Heart left ventricle (tissue), 13 donors: ENCODE data around the gene HNRNPC.

Experiments
- POLR2A ChIP-seq, 2 donors: fragments of 450-650 bp; IDR thresholded peaks; one replicate each; pipeline ENCODE4 v1.6.1; 2017; ENCODE audit warnings: antibody characterized with exemption in 2 of 2, mild to moderate bottlenecking in 2 of 2, moderate library complexity in 2 of 2
- TF ChIP-seq, protein P1 (sequence below), 12 donors: fragments of 200-600 bp; sonication (generic) in 4 of 12; IDR thresholded peaks; one replicate each; pipeline versions ENCODE4 v1.5.0 to v1.8.0; 2018 to 2022; ENCODE audit warnings: antibody characterized with exemption in 12 of 12, mild to moderate bottlenecking in 5 of 12
- donor health status: ischemic (EF 13 %, LVEDD 7.1; RV severe dilation, severe dysfunction).
- donor health status: DM: no; HTN: yes; CAD: no.
- donor health status: DM: no; HTN: no; CAD: no.
- donor health status: ischemic (EF 25% LVEDD 6.9; RV normal size, moderate dysfunction).
- donor health status: ischemic (EF 25% LVEDD 5.7; RV mildly dilated, moderate dysfunction).
- donor health status: ischemic (EF 35%, LVEDD 5.7; RV mildly dilated, moderate dysfunction).
- donor health status: nonischemic (EF 11% LVEDD 7.7; RV severe dilation, severe dysfunction).
- donor health status: DM: yes; HTN: yes; CAD: no.
- donor health status: PGD.
- donor health status: ischemic (EF 29% LVEDD 5.4; RV normal size, mild dysfunction).
- donor health status: nonischemic (EF 23%, LVEDD 6.1; RV moderate dilation, normal function).

DNA sequence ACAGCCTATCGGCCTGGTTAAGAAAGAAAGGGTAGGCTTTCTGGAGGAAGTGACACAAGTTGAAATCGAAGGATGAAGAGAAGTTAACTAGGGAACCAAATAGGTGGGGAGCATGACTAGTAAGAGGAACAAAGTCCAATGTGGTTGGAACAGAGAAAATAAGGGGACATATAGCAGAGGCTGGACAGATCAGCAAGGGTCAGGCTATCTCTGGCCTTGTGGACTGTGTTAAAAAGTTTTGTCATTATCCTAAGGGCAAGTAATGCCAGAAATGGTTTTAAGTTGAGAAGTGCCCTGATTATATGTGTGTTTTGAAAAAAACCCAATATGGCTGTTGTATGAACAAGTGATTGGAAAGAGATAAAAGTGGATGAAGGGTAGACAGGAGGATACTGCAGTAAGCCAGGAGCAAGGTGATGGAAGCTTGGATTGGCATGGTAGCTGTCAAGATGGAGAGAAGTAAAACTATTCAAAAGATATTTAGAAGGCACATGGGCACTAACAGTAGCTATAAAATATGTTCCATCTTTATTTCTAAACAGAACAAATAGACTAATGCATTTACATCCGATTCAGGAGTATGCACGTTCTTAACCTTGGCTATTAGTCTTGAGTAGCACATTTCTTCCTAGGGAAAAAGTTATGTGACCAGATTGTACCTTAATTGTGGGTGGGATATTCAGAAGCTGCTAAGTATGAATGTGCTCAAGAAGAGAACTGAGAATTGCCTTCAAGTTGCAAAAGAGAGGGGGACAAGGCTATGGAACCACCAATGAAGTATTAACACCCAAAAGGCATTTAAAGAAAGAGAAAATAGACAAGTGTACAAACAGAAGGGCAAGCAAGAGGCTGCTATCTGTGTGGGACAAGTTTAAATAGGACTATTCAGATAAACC is 66.5 kb downstream of the HNRNPC start:
- TF ChIP-seq POLR2A (IDR thresholded peaks at IDR 0.05): no peak
- TF ChIP-seq, protein P1, sequence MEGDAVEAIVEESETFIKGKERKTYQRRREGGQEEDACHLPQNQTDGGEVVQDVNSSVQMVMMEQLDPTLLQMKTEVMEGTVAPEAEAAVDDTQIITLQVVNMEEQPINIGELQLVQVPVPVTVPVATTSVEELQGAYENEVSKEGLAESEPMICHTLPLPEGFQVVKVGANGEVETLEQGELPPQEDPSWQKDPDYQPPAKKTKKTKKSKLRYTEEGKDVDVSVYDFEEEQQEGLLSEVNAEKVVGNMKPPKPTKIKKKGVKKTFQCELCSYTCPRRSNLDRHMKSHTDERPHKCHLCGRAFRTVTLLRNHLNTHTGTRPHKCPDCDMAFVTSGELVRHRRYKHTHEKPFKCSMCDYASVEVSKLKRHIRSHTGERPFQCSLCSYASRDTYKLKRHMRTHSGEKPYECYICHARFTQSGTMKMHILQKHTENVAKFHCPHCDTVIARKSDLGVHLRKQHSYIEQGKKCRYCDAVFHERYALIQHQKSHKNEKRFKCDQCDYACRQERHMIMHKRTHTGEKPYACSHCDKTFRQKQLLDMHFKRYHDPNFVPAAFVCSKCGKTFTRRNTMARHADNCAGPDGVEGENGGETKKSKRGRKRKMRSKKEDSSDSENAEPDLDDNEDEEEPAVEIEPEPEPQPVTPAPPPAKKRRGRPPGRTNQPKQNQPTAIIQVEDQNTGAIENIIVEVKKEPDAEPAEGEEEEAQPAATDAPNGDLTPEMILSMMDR (IDR thresholded peaks at IDR 0.05): no peak
